NT2/D1 (cell line): ENCODE data around the gene PLSCR3.
A peak's percentile ranks its signal among the peaks of the same experiment; 100 is the strongest.

Source experiments
- DNase-seq: peaks from one replicate; pipeline ENCODE4 v3.0.0-alpha.2; 2011; ENCODE audit warnings: low read depth, low spot score
- H3K27me3 ChIP-seq: 2 replicates; pipeline ENCODE4 v1.6.0; 2011; ENCODE audit warnings: mild to moderate bottlenecking; ENCODE audit not compliant: insufficient read length, insufficient read depth
- H3K36me3 ChIP-seq: 2 replicates; pipeline ENCODE4 v1.6.1; 2011; ENCODE audit warnings: mild to moderate bottlenecking, low read length, mixed read lengths; ENCODE audit not compliant: insufficient read depth, insufficient read length
- H3K4me1 ChIP-seq: 2 replicates; pipeline ENCODE4 v1.5.1; 2011; ENCODE audit not compliant: insufficient read depth, insufficient read length
- H3K4me3 ChIP-seq: 2 replicates; pipeline ENCODE4 v1.5.1; 2011; ENCODE audit warnings: low read depth; ENCODE audit not compliant: insufficient read length
- H3K9ac ChIP-seq: 2 replicates; pipeline ENCODE4 v1.6.0; 2011; ENCODE audit warnings: low read depth; ENCODE audit not compliant: insufficient read length
- H3K9me3 ChIP-seq: 2 replicates; pipeline ENCODE4 v1.5.1; 2011; ENCODE audit warnings: mild to moderate bottlenecking, low read length; ENCODE audit not compliant: insufficient read depth
- SUZ12 ChIP-seq: IDR thresholded peaks from 2 replicates; pipeline ENCODE4 v1.6.1; 2011; ENCODE audit not compliant: insufficient read length, insufficient read depth; ENCODE audit errors: extremely low read depth
- YY1 ChIP-seq: IDR thresholded peaks from 2 replicates; pipeline ENCODE4 v1.6.1; 2011; ENCODE audit not compliant: insufficient read length, insufficient read depth
- ZNF274 ChIP-seq: IDR thresholded peaks from 2 replicates; pipeline ENCODE4 v1.6.1; 2011; ENCODE audit warnings: mild to moderate bottlenecking, low read depth, low read length

Gene PLSCR3

DNA sequence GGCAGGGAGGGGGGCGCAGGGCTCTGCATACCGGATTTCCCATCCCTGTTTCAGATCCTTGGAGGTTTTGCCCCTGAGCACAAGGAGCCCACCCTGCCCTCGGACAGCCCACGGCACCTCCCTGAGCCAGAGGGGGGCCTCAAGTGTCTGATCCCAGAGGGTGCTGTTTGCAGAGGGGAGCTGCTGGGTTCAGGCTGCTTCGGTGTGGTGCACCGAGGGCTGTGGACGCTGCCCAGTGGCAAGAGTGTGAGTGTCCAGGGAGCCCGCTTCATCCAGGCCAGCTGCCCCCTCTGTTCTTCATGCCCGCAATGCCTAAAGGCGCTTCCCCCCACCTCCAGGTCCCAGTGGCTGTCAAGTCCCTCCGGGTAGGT is 11.0 kb downstream of the PLSCR3 start:
- H3K27me3 ChIP-seq, result peaks cover 45% of the 10 kb centered on the region
- peaks cover 14% of the 10 kb centered on the region for H3K36me3 ChIP-seq
- no peak for DNase-seq
- peaks cover 22% of the 10 kb centered on the region for H3K4me1 ChIP-seq
- TF ChIP-seq YY1 (no peak), SUZ12 (no peak), ZNF274 (no peak)
- no peak overlapping the region for H3K4me3 ChIP-seq
- peaks cover 5% of the 10 kb centered on the region; the same call in 1 of the 2 replicates for H3K9me3 ChIP-seq
- H3K9ac ChIP-seq, result peak overlapping the region; percentile 57

DNA sequence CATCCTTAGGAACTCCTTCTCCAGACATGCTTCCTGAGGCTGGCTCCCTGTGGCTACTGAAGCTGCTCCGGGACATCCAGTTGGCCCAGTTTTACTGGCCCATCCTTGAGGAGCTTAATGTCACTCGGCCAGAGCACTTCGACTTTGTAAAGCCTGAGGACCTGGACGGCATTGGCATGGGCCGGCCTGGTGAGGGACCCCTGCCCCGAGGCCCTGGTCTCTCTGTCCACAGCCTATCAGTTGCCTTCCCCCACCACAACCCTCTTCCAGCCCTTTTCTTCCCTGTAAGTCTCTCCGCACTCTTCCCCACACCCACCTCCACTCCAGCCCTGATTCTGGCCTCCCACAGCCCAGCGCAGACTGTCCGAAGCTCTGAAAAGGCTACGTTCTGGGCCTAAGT is 11.4 kb downstream of the PLSCR3 start:
- TF ChIP-seq ZNF274 (no peak), SUZ12 (no peak), YY1 (no peak)
- Histone ChIP-seq H3K4me3 (no peak overlapping the region), H3K27me3 (peaks cover 45% of the 10 kb centered on the region), H3K9ac (peak overlapping the region; percentile 42), H3K9me3 (peaks cover 5% of the 10 kb centered on the region; the same call in 1 of the 2 replicates), H3K36me3 (peaks cover 10% of the 10 kb centered on the region), H3K4me1 (peaks cover 22% of the 10 kb centered on the region)
- no peak for DNase-seq

DNA sequence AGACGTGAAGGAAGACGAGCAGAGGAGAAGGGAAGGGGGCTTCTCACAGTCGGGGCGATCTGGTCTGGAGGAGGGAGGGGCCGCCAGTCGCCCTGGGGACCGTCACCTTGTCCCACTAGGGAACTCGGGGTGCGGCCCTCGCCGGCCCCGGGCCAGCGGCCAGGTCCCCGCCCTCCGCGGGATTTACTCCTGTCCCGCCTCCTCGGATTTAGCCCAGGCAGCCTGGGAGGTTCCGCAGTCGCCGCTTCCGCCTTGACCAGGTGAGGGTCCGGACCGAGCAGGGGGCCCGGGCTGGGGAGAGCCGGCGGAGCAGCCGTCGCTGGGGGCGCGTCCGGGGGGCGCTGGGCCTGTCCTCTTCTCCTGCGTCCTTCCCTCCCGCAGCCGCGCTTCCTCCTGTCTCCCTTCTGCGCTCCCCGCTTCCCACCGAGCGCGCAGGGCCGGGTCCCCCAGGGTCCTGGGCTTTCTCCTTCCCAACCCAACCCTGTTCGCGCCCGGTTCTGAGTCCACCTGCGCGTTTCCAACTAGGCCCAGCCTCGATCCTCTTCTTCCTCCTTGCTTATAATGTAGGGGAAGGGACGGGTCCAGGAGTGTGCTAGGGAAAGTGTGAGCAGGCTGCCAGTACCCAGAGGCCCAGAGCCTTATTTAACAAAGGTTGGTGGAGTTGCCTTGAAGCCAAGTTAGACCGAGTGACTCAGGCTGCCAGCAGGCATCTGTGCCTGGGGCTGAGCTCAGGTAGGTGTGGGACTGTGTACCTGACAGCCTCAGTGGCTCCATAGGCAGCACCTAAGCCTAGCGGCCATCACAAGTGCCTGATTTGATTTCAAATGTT is 13.3 kb downstream of the PLSCR3 start, which contains the start of gene TNK1:
TNK1 (plus strand) TSS at position 235 of the 829 bp plus-strand sequence. CDS start 1,838 bp downstream, outside the sequence.
- DNase-seq, result no peak
- H3K9me3 ChIP-seq, result peaks cover 5% of the 10 kb centered on the region; the same call in 1 of the 2 replicates
- H3K27me3 ChIP-seq, result peaks cover 45% of the 10 kb centered on the region

DNA sequence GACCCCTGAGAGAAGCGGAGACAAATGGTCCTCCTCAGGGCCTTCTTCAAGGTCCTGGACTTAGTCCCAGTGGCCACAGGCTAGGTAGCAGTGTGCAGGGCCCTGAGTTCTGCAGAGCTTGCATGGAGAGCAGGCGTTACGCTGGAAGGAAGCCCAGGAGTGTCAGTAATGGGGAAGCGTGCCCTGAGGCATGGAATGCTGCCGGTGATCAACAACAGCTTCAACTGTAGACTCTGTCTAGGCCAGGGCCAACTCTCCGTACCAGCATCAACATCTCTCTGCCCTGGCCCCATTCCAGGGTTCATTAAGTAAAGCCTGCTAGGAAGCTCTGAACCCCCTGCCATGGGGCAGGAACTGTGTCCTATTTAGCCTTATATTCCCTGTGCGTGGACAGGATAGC is 14.0 kb downstream of the PLSCR3 start:
- Histone ChIP-seq H3K4me3 (peak overlapping the region; percentile 54), H3K27me3 (peaks cover 45% of the 10 kb centered on the region), H3K4me1 (peaks cover 22% of the 10 kb centered on the region), H3K36me3 (no peaks in the 10 kb centered on the region), H3K9ac (peak overlapping the region; percentile 78), H3K9me3 (peaks cover 5% of the 10 kb centered on the region; the same call in 1 of the 2 replicates)
- TF ChIP-seq SUZ12 (no peak), YY1 (no peak), ZNF274 (no peak)
- no peak for DNase-seq

More for the DNA sequence above, 13.3 kb downstream of the PLSCR3 start, which contains the start of gene TNK1:
- no peaks in the 10 kb centered on the region for H3K36me3 ChIP-seq
- H3K9ac ChIP-seq, result peak within 1 kb of the TSS; percentile 78
- TF ChIP-seq SUZ12, result no peak
- TF ChIP-seq ZNF274, result no peak
- TF ChIP-seq YY1, result no peak
- H3K4me3 ChIP-seq, result peak within 1 kb of the TSS; percentile 54
- H3K4me1 ChIP-seq, result peaks cover 22% of the 10 kb centered on the region

DNA sequence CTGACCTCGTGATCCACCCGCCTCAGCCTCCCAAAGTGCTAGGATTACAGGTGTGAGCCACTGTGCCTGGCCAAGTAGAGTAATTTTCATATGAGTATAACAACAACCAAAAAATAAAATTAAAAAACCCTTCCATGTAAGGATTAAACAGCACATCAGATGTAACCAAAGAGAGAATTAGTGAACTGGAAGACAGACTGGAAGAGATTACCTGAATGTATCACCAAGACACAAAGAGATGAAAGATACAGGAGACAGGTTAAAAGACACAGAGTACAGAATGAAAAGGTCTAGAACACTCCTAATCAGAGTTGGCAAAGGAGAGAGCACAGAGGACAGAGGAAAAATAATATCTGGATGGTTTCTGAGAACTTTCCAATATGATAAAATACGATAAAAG is 15.2 kb downstream of the PLSCR3 start:
- H3K4me3 ChIP-seq, result no peak overlapping the region
- no peak for DNase-seq
- peaks cover 20% of the 10 kb centered on the region for H3K4me1 ChIP-seq
- H3K9me3 ChIP-seq, result peaks cover 5% of the 10 kb centered on the region; the same call in 1 of the 2 replicates
- TF ChIP-seq ZNF274, result no peak
- TF ChIP-seq SUZ12, result no peak
- no peak for TF ChIP-seq YY1
- peaks cover 45% of the 10 kb centered on the region for H3K27me3 ChIP-seq
- H3K36me3 ChIP-seq, result no peaks in the 10 kb centered on the region
- H3K9ac ChIP-seq, result no peak overlapping the region

DNA sequence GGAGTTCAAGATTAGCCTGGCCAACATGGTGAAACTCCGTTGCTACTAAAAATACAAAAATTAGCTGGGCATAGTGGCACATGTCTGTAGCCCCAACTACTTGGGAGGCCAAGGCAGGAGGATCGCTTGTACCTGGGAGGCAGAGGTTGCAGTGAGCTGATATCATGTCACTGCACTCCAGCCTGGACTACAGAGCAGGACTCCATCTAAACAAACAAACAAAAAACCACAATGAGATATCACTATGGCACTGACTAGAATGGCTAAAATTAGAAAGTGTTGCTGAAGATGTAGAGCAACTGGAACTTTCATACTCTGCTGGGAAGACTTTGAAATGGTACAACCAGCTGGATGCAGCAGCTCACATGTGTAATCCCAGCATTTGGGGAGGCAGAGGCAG is 20.0 kb downstream of the PLSCR3 start:
- H3K27me3 ChIP-seq, result peaks cover 3% of the 10 kb centered on the region
- DNase-seq, result no peak
- H3K4me1 ChIP-seq, result no peaks in the 10 kb centered on the region
- H3K9me3 ChIP-seq, result peaks cover 4% of the 10 kb centered on the region; the same call in 1 of the 2 replicates
- H3K9ac ChIP-seq, result no peak overlapping the region
- TF ChIP-seq SUZ12 (no peak), ZNF274 (no peak), YY1 (no peak)
- no peaks in the 10 kb centered on the region for H3K36me3 ChIP-seq
- H3K4me3 ChIP-seq, result no peak overlapping the region

DNA sequence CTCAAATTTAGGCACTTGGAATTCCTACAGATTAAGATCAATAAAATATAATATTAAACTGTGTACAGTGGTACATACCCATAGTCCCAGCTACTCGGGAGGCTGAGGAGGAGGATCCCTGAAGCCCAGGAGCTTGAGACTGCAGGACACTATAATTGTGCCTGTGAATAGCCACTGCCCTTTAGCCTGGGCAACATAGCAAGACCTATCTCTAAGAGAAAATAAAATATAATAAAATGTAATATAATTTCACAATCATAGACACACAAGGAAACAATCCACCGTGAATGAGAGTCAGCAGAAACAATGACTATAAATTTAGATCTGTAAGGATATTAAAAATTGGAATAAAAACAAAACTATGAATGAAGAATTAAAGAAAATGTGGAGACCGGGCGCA is 23.5 kb downstream of the PLSCR3 start:
- Histone ChIP-seq H3K27me3 (no peaks in the 10 kb centered on the region), H3K9ac (no peak overlapping the region), H3K4me1 (no peaks in the 10 kb centered on the region), H3K9me3 (no peaks in the 10 kb centered on the region), H3K4me3 (no peak overlapping the region), H3K36me3 (no peaks in the 10 kb centered on the region)
- TF ChIP-seq SUZ12 (no peak), ZNF274 (no peak), YY1 (no peak)
- no peak for DNase-seq
